ENCODE data around the gene CAMSAP2.

The CAMSAP2 gene

DNA sequence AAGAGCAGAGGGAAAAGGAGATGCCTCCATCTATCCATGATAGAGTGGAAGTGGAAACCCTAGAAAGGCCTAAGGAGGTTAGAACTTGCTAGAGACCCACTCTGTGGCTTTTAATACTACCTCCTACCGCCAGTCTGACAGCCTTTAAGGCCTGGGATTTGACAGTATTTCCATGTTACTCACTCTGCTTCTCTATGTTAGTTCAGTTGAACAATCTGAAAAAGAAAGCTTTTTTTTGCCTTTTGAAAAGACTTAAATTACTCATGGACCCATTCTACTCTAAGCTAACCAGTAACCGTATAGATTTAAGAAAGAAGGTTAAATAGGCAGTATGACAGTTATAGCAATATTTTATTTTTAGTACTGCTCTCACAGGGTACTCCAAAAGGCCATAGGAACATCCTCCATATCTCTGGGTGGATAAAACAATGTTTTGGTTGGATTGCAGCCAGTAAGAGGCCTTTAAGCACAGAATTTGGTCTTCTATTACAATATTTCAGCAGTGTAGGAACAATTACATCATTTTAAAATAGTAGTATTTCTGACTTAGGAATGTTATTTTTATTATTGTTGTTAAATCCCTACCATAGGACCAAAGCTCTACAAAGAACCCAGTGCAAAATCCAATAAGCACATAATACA is 118.1 kb downstream of the CAMSAP2 start:
- no peak for FAIRE-seq

DNA sequence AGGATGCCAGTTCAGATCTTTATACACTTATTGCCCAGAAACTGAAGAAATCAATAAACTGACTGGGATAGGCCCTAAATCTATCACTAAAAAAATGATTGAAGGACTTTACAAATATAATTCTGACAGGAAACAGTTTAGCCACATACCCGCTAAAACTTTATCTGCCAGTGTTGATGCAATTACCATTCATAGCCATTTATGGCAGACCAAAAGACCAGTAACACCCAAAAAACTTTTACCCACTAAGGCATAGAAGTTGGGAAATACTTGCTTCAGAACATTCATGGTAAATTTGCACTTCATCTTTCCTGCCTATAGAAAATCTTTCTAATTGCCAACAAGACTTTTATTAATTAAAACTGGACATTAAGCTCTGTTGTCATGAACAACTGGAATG is 119.1 kb downstream of the CAMSAP2 start:
- FAIRE-seq, result no peak

DNA sequence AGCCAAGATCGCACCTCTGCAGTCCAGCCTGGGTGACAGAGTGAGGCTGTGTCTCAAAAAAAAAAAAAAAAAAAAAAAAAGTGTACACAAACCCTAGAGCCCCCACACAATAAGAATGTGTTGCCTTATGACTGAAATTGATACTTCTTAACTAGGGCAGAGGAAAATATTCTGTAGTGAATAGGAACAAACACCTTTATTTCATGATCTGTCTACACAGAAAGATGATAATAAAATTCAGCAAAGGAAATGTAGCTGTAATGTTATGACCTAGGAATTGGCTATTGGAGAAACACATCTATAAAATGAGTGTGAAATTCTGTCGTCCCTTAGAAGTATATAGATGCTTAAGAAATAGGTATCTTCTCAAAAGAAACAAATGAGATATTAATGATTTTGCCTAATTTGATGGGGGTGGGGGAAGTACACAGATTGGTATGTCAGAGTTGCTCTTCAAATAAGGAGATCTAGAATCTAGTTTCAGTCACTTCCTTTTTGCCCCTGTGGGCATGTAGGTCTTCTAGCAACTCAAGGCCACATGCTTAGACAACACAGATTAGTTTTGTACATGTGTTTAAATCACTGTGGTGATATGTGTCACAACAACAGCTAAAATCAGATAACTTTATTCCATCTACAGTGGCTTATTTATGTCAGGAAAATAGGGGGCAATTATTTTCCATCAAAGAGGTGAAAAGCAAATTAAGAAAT is 123.4 kb downstream of the CAMSAP2 start:
- no peak for FAIRE-seq

DNA sequence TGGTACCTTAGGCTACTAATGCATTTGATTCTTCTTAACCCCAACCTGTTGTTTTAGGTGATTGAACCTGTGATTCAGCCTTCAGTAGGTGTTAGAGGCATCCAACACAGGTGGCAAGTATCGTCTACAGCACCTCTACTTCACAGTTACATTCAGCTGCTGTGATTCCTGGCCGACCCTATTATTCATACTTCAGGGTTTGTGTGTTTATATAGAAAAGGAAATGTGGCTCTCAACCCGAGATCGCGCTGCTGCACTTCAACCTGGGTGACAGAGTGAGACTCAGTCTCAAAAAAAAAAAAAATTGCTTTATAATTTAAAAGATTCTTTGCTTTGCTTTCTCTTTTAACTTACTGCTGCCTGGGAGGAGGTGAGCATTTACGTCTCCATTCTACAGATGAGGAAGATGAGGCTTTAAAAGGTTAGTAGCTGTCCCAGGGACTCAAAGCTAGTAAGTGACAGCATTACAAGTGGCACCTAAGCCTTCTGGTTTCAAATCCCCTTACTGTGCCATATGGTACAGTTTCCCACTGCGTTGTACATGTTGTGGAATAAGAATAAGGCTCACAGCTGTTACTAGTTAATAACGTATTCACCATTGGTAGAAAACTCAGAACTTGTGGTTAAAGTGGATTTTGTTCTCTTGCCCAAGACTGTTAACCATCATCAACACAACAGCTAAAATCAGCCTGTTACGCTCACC is 124.2 kb downstream of the CAMSAP2 start:
- no peak for FAIRE-seq

DNA sequence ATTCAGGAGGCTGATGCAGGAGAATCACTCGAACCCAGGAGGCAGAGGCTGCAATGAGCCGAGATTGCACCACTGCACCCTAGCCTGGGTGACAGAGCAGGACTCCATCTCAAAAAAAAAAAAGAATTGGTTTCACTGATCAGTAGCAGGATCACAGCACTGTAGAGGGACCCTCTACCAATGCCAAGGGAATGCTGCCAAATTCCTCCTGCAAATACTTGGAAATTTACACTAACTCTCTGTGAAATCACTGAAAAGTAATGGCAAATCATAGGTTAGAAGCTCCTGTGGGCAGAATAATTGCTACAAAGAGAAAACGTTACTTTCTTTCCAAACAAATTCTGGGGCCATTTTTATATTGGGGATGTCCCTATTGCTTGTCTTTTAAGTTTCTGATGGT is 127.4 kb downstream of the CAMSAP2 start:
- no peak for FAIRE-seq

DNA sequence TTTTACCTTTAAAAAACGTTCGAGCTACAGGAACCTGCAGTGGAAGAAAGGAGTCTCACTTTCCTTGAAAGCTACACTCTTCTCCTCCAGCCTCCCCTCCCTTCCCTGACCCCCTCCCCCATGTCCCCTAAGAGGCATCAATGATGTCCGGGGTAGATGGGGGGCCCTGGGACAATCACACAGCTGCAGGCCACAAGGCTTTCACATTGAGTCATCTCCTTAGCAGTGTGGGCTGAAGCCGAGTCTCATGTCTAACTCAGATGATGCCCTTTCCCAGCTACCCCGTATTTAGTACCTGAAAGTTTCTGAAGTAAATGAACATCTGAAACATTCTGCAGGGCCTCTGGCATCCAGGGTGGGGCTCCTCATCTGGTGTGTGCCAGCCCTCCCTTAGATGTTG is 127.8 kb downstream of the CAMSAP2 start:
- FAIRE-seq, result no peak

DNA sequence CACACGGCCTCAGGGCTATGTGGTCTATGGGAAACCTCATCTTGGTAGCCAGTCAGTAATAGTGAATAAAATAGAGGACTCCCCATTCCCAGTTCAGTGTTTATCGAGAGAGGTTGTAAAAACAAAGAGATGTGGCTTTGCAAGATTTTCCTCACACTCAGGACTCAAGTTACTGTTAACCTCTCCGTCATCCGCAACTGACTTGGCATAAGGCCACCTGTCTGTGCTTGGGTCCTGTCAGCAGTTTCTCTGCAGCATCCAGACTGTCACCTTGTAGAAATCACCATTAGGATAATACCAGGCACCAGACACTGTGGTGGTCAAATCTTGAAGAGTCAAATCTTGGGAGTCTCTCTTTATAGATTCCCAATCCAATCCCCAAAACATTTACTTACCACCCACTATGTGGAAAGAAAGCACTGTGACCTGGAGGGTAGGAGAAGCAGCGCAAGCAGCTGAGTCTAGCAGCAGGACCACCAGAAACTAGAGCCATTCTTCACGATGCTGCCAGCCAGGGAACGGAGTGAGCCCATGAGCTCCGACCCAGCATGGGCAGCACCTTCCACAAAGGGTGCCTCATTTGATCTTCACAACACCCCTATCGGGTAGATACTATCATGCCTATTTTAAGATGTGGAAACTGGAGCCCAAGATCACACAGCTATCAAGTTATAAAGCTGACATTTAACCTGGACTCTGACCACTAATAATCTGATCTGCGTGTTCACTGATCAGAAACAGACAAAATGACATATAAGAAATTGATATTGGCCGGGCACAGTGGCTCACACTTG is 128.5 kb downstream of the CAMSAP2 start:
- FAIRE-seq, result no peak

DNA sequence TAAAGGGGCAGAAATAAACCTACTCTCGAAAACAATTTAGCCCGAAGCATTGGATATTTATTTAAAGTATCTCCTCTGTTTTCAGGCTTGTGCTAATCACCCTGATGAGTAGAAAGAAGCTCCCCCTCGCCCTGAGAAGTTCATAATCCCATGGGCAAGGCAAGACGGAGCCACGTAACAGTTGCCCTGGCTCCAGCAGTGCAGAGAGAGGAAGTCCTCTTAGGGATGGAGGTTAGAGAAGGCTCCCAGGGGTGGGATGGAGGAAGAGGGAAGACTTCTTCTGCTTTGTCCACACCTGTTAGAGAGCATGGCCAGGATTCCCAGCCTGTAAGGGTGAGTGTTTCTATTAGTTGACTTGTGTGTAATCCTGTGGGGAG is 130.7 kb downstream of the CAMSAP2 start:
- no peak for FAIRE-seq

DNA sequence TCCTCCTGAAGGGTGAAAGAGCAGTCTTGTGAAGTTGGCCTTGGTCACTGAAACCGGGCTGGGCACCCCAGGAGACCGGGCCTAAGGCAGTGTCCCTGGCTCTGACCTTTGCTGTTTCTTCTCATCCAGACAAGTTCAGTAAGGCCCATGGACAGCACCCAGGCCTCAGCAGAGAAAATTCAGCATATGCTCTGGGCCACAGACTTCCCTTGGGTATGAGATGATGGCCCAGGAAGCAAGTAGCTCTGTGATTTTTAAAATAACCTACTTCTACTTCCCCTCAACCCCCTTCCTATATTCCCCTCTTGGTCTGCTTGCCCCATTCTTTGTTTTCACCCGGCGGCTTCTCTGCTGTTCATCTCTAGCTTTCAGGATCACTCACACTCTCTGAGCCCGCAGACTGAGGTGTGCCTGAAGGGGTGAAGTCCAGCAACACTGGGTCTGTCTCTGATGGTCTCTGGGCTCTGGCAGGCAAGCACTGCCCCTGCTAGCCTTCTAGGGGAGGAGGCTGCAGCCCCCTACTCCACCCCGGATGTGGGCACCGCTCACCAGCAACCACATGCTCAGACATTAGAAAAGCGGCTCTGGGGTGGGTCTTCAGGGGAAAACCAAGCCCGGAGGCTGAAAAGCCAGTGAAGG is 131.2 kb downstream of the CAMSAP2 start:
- FAIRE-seq, result no peak

DNA sequence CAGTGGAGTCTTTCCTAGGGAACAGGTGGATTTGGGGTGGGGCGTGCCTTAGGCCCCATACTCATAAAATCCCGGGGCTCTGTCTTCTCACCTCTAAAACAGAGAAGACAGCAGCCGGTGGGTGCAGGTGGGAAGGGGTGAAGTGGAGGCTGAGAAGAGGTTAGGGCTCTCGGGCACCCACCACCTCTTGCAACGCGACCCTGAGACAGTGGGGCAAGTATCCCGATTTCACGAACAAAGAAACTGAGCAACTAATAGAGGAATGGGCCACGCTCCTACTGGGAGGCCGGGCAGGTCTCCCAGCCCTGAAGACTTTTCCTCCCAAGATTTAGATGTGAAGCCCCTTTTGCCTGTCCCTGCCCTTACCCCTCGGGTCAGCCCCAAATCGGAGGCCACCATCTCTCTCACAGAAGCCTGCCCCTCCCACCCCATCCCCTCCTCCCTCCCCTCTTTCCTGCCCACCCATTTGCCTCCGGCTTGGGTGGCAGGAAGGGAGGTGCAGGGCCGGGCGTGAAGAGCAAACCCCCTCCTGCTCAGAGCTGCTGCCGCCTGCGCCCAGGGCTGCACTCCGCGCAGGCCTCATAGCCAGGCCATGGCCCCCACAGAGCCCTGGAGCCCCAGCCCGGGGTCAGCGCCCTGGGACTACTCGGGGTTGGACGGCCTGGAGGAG is 133.9 kb downstream of the CAMSAP2 start, which contains the start of gene GPR25:
Gene GPR25, plus strand, starts transcription at position 536 of the 670 bp plus-strand sequence. Its CDS starts 57 bp downstream, at position 593.
- no peak for FAIRE-seq

DNA sequence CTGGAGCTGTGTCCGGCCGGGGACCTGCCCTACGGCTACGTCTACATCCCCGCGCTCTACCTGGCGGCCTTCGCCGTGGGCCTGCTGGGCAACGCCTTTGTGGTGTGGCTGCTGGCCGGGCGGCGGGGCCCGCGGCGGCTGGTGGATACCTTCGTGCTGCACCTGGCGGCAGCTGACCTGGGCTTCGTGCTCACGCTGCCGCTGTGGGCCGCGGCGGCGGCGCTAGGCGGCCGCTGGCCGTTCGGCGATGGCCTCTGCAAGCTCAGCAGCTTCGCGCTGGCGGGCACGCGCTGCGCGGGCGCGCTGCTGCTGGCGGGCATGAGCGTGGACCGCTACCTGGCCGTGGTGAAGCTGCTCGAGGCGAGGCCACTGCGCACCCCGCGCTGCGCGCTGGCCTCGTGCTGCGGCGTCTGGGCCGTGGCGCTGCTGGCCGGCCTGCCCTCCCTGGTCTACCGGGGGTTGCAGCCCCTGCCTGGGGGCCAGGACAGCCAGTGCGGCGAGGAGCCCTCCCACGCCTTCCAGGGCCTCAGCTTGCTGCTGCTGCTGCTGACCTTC is 134.5 kb downstream of the CAMSAP2 start:
- FAIRE-seq, result no peak

DNA sequence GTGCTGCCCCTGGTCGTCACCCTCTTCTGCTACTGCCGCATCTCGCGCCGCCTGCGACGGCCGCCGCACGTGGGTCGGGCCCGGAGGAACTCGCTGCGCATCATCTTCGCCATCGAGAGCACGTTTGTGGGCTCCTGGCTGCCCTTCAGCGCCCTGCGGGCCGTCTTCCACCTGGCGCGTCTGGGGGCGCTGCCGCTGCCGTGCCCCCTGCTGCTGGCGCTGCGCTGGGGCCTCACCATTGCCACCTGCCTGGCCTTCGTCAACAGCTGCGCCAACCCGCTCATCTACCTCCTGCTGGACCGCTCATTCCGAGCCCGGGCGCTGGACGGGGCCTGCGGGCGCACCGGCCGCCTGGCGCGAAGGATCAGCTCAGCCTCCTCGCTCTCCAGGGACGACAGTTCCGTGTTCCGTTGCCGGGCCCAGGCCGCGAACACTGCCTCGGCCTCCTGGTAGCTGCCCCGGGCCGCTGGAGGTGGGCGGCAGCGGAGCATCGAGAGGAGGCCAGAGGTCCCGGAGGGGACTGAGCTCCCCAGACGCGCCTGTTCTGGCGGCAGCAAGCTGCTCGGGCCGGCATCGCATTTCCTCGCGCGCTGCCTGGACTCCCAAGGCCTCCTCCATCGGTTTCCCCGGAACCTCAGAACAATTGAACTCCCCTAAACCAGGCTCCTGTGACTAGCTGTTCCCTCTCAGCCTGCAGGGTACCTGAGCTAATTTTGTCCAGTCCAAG is 135.1 kb downstream of the CAMSAP2 start:
- no peak for FAIRE-seq

DNA sequence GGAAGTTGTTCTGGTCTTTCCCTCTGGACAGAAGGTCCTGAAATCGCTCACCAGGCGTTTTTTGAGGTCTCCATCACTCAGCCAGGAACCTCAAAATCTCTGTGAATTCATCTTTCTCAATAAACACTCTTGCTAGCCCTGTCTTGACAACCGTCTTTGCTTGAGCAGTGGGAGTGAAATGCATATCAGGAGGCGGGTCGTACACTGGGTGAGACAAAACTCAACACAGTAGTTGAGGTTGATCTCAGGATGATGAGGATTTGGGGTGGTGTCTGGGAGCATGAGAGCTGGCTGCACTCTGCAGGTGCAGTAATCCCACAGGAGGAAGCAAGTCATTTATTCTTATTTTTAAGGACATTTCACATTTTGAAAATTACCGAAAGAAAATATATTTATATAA is 136.0 kb downstream of the CAMSAP2 start:
- FAIRE-seq, result no peak

DNA sequence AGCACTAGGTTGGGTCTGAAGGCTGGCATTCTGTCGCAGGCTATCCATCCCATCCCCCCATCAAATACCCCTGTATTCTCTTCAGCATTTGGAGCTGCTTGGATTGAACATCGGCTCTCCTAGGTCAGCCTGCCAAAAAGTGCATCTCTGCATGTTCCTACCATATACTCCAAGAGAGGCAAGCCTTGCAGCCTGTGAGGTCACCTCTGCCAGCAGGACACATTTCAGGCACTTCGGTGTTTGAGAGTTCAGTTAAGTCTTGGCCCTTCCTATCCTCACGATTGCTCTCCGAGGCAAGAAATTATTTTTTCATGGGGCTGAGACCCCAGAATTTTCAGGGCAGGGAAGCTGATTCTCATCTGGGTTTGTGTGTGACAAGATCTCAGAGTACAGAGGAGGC is 136.7 kb downstream of the CAMSAP2 start:
- FAIRE-seq, result no peak

DNA sequence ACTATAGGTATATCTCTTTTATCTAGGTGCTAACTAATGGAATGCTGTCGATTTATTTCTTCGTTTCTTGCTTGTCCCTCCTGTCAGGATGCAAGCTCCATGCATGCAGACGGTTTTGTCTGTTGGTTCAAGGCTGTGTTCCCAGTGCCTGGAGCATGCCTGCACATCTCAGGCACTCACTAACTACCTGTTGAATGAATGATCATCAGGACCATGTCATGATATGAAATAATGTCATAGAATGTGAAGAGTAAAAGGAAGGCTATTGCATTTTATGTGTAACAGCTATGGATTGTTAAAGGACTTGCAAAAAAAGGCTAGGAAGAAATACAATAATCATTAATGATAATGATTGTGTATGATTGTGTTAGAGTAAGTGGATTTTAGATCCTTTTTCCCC is 138.3 kb downstream of the CAMSAP2 start:
- FAIRE-seq, result no peak

DNA sequence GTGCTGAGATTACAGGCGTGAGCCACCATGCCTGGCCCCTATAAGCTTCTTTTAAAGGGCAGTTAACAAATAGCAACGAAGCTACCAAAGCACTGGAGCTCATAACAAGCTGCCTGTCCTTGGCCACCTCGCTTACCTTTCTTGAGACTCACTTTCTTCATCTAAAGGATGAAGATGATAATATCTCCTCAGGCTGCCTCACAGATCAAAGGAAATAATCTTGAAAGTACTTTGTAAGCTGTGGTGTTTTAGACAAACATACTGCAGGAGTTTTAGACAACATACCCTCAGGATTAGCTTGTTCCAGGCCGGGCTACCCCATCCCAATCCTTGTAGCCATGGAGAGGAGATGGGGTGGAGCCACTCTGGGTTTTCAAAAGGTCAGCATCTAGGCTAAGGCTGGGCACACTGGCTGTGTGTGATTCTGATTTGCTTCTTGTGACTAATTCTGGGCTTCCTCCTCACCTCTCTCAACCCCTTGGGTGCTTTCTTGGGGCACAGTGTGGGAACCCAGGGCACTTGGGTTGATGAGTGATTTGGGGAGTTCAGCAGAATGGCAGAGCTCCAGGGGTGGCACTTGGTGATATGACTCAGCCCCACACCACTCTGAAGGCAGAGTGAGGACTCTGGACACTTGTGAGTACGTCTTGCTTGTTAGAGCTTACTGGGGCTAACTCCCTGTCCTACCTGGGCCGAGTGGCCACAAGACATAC is 139.3 kb downstream of the CAMSAP2 start:
- no peak for FAIRE-seq

DNA sequence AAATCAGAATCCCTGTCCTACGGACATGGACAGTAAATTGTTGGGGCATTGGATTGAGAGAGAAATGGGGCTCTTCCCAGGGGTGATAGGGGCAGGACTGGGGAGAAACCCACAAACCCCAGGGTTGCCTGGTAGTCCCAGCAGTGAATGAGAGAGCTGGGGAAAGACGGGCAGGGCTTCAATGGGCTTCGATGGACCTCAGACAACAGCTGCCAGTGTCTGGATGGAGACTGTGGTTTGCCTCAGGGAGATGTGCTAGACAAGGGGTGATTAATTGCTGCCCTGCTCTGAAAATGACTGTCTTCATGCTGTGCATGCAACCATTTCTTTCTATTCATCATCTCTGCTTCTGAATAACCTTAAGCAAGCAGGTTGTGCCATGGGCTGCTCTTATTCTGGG is 141.5 kb downstream of the CAMSAP2 start:
- FAIRE-seq, result no peak

DNA sequence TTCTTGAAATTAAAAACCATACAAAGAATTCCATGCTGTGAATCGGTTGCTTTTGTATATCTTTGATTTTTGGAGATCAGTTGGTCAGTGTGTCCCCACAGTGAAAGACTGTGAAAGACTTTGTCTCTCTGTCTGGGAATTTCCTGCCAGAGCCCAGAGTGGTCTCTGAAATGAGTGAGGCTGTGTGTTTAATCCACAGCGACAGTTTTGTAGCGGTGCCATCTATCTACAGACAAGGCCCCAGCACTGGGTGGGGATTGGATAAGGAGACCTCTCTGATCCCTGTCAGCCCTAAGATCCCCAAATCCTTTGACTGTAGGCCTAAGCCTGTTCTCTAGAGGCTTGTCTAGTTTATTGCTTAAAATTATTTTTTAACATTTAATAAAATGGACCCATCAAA is 144.4 kb downstream of the CAMSAP2 start:
- no peak for FAIRE-seq

DNA sequence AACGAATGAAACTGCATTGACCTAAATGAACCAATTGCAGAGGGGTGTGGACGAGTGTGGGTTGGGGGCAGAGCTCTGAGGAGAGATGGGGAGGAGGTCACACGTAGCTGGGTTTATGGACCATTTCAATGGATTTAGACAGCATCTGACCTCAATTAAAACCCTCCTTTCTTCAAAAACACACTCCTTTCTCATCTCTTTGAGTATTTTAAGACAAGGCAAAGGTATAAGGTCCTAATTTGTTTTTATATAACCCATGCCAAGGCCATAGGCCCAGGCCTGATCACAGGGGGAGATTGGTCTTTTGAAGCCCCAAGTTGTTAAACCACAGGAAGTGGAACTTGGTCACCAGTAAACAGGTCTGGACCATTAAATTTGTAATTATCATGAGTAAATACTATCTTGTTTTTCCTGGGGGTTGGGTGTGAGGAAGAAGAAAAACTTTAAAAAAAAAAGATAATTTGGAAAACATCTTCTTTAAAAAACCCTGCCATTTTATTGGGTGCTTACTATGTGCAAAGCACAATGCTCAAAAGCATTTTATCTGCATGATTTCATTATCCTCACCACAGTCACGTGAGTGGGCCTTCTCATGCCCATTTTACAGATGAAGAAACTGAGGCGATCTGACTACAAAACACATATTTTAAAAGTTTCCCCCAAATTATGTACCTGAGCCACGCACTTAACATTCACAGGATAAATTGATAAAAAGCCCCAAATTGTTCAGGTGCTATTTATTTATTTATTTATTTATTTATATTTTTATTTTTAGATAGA is 147.1 kb downstream of the CAMSAP2 start:
- FAIRE-seq, result no peak

DNA sequence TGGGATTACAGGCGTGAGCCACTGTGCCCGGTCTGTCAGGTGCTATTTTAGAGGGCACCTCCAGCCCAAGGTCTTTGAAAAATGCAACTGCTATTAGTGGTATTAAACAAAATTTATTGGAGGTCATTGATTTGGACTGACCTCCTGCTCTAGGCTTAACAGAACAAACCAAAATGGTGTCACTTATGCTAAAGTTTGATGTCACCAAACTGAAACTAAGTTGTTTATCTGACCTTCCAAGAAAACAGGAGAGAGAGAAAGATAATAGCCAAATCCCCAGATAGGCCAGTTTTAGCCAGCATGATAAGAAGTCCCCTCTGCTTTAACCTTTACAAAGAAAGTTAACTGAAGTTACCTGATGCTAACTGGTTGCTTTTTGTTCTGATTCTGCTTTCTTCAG is 147.9 kb downstream of the CAMSAP2 start:
- FAIRE-seq, result no peak
